Fibroblast of lung (primary cell): ENCODE results near the gene WIPF2. TPM values are rescaled to one million over a fixed set of nuclear protein-coding genes. Genes with fewer than 3 reads are reported as not detected.

Experiments
- DNase-seq, 2 donors: peaks; one replicate each; pipeline versions ENCODE4 v3.0.0 to v3.0.0-alpha.2; 2010; ENCODE audit warnings: low read depth in 2 of 2
- H2AFZ ChIP-seq: 2 replicates; pipeline ENCODE4 v1.5.1; 2012; ENCODE audit warnings: low read length, control low read depth, inconsistent platforms
- H3K27ac ChIP-seq: 2 replicates; pipeline ENCODE4 v1.5.1; 2011; ENCODE audit warnings: low read length, control low read depth; ENCODE audit not compliant: insufficient read depth
- H3K27me3 ChIP-seq: 2 replicates; pipeline ENCODE4 v1.5.1; 2011; ENCODE audit warnings: mild to moderate bottlenecking, low read length; ENCODE audit not compliant: control insufficient read depth, insufficient read depth
- H3K36me3 ChIP-seq: 2 replicates; pipeline ENCODE4 v1.5.1; 2011; ENCODE audit warnings: low read length; ENCODE audit not compliant: control insufficient read depth, insufficient read depth
- H3K4me1 ChIP-seq: 2 replicates; pipeline ENCODE4 v1.5.1; 2011; ENCODE audit warnings: low read length; ENCODE audit not compliant: control insufficient read depth, insufficient read depth; ENCODE audit errors: extremely low read depth
- H3K4me2 ChIP-seq: 2 replicates; pipeline ENCODE4 v1.5.1; 2011; ENCODE audit warnings: low read length, control low read depth; ENCODE audit not compliant: insufficient read depth; ENCODE audit errors: extremely low read depth
- H3K4me3 ChIP-seq, 4 experiments: fragments of 200-600 bp in 1 of 4; sonication (generic) in 1 of 4; replicated peaks in 1 of 4; 2 replicates each; pipeline ENCODE4 v1.5.1; 2011 to 2016; ENCODE audit warnings: low read length in 4 of 4, low read depth in 3 of 4, mild to moderate bottlenecking in 3 of 4, control low read depth in 2 of 4, inconsistent platforms in 1 of 4, mixed read lengths in 1 of 4; ENCODE audit not compliant: insufficient read depth in 1 of 4; ENCODE audit errors: control extremely low read depth in 1 of 4
- H3K79me2 ChIP-seq: 2 replicates; pipeline ENCODE4 v1.5.1; 2012; ENCODE audit warnings: mild to moderate bottlenecking, low read length, inconsistent platforms; ENCODE audit not compliant: control insufficient read depth, insufficient read depth
- H3K9ac ChIP-seq: 2 replicates; pipeline ENCODE4 v1.5.1; 2011; ENCODE audit warnings: mild to moderate bottlenecking, low read length, control low read depth; ENCODE audit not compliant: insufficient read depth
- H3K9me3 ChIP-seq: 2 replicates; pipeline ENCODE4 v1.5.1; 2012; ENCODE audit warnings: low read depth, low read length; ENCODE audit not compliant: control insufficient read depth, insufficient read depth
- H4K20me1 ChIP-seq: 2 replicates; pipeline ENCODE4 v1.5.1; 2011; ENCODE audit warnings: low read length; ENCODE audit not compliant: control insufficient read depth, insufficient read depth; ENCODE audit errors: extremely low read depth
- EZH2 ChIP-seq: IDR thresholded peaks from 2 replicates; pipeline ENCODE4 v1.5.1; 2012; ENCODE audit warnings: low read length, control low read depth, mild to moderate bottlenecking; ENCODE audit errors: missing control alignments
- polyA plus RNA-seq, 2 donors: library from polyadenylated mRNA; depleted of rRNA in 1 of 2; stranded (reverse) in 1 of 2; unstranded in 1 of 2; fragments of >200 nt; gene quantifications; 2 replicates each; pipeline ENCODE4 v1.2.1, GENCODE V29; 2011 to 2012; ENCODE audit warnings: missing spikeins in 1 of 2
- total RNA-seq: library from RNA; depleted of rRNA; stranded (reverse); fragments of >200 nt; gene quantifications from 2 replicates; pipeline ENCODE4 v1.2.1, GENCODE V29; 2014
- TF ChIP-seq, protein P1 (sequence below), 2 donors: IDR thresholded peaks in 1 of 2; conservative IDR thresholded peaks in 1 of 2; 1 replicate in 1 of 2; 2 replicates in 1 of 2; pipeline ENCODE4 v1.5.1; 2011 to 2012; ENCODE audit warnings: low read length in 2 of 2, control low read depth in 1 of 2, inconsistent platforms in 1 of 2, low read depth in 1 of 2, mild to moderate bottlenecking in 1 of 2

WIPF2 gene
- total and polyA plus RNA-seq, 2 donors (not counting 1 experiment from before 2014, with no cell fraction given): 7.6 to 9.1 TPM

DNA sequence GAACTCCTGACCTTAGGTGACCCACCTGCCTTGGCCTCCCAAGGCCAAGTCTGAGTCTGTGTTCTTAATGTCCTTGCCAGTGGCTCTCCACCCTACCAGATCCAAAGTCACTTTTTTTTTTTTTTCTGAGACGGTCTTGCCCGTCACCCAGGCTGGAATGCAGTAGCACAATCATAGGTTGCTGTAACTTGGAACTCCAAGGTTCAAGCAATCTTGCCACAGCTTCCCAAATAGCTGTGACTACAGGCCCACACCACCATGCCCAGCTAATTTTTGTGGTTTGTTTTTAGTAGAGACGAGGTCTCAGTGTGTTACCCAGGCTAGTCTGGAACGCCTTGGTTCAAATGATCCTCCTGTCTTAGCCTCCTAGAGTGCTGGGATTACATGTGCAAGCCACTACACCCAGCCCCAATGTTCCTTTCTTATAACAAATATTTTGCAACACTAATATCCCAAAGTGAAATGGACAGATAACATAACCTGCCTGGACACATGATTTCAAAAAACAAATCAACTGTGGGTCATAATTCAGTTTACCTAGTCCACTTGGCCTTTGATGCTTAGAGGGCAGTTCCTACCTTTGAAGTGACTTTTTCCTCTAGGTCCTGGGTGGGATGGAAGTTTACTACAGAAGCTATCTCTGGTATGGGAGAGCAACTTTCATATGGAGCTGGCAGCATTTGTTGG is 45.9 kb upstream of the WIPF2 start:
- Histone ChIP-seq H3K79me2 (no peaks in the 10 kb centered on the region), H3K27ac (no peak overlapping the region), H3K4me2 (no peak overlapping the region), H2AFZ (no peak overlapping the region), H3K36me3 (peaks cover 14% of the 10 kb centered on the region), H3K4me3 (no peak overlapping the region), H3K27me3 (no peaks in the 10 kb centered on the region), H4K20me1 (no peaks in the 10 kb centered on the region), H3K4me1 (peaks cover 5% of the 10 kb centered on the region), H3K9ac (no peak overlapping the region), H3K9me3 (no peaks in the 10 kb centered on the region)
- DNase-seq: no peak
- TF ChIP-seq, protein P1, sequence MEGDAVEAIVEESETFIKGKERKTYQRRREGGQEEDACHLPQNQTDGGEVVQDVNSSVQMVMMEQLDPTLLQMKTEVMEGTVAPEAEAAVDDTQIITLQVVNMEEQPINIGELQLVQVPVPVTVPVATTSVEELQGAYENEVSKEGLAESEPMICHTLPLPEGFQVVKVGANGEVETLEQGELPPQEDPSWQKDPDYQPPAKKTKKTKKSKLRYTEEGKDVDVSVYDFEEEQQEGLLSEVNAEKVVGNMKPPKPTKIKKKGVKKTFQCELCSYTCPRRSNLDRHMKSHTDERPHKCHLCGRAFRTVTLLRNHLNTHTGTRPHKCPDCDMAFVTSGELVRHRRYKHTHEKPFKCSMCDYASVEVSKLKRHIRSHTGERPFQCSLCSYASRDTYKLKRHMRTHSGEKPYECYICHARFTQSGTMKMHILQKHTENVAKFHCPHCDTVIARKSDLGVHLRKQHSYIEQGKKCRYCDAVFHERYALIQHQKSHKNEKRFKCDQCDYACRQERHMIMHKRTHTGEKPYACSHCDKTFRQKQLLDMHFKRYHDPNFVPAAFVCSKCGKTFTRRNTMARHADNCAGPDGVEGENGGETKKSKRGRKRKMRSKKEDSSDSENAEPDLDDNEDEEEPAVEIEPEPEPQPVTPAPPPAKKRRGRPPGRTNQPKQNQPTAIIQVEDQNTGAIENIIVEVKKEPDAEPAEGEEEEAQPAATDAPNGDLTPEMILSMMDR (conservative IDR thresholded peaks at IDR 0.05 in 1 of 2, IDR thresholded peaks at IDR 0.05 in 1 of 2; ENCODE audit: low read depth in 1 of 2, low read length in 2 of 2): no peak
- no peak for TF ChIP-seq EZH2

DNA sequence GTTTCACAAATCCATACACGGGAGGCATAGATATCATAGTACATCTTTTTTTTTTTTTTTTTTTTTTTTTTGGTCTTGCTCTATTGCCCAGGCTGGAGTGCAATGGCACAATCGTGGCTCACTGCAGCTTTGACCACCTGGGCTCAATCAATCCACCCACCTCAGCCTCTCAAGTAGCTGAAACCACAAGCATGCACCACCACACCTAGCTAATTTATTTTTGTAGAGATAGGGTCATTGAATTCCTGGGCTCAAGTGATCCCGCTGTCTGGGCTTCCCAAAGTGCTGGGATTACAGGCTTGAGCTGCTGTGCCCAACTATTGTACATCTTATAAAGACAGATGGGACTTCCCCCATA is 45.3 kb upstream of the WIPF2 start:
- DNase-seq: peak in 1 of 2 donors; percentile 55
- no peak overlapping the region for H3K4me2 ChIP-seq
- H3K36me3 ChIP-seq: peaks cover 15% of the 10 kb centered on the region
- no peaks in the 10 kb centered on the region for H3K79me2 ChIP-seq
- H3K4me1 ChIP-seq: peaks cover 4% of the 10 kb centered on the region
- H3K9ac ChIP-seq: no peak overlapping the region
- no peak overlapping the region for H3K27ac ChIP-seq
- H4K20me1 ChIP-seq: no peaks in the 10 kb centered on the region
- H3K27me3 ChIP-seq: no peaks in the 10 kb centered on the region
- H2AFZ ChIP-seq: no peak overlapping the region
- H3K9me3 ChIP-seq: no peaks in the 10 kb centered on the region
- TF ChIP-seq, protein P1 (conservative IDR thresholded peaks at IDR 0.05 in 1 of 2, IDR thresholded peaks at IDR 0.05 in 1 of 2; ENCODE audit: low read depth in 1 of 2, low read length in 2 of 2): no peak
- TF ChIP-seq EZH2: no peak
- no peak overlapping the region for H3K4me3 ChIP-seq

DNA sequence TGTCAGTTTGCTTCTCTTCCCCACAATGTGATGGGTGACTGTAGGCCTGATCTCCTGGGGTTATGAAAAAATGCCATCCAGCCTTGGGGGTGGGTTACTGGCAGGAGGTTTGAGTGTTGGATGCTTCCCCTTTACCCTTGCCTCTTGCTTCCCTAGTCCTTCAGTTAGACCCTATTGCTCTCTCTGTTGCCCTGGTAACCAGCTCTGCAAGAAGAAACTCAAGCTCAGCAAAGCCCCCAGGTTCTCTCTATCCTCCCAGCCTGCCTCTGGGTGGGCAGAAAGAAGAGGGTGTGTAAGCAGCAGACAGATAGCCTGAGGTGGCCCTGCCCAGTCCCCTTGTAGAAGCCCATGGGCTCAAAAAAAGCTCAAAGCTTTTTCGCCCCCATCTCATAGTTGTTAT is 44.6 kb upstream of the WIPF2 start:
- TF ChIP-seq EZH2: no peak
- TF ChIP-seq, protein P1 (conservative IDR thresholded peaks at IDR 0.05 in 1 of 2, IDR thresholded peaks at IDR 0.05 in 1 of 2; ENCODE audit: low read depth in 1 of 2, low read length in 2 of 2): no peak
- Histone ChIP-seq H3K27me3 (no peaks in the 10 kb centered on the region), H3K4me2 (no peak overlapping the region), H3K79me2 (no peaks in the 10 kb centered on the region), H3K4me3 (no peak overlapping the region), H3K9me3 (no peaks in the 10 kb centered on the region), H2AFZ (no peak overlapping the region), H4K20me1 (no peaks in the 10 kb centered on the region), H3K27ac (no peak overlapping the region), H3K9ac (no peak overlapping the region), H3K4me1 (peaks cover 5% of the 10 kb centered on the region), H3K36me3 (peaks cover 11% of the 10 kb centered on the region)
- DNase-seq: no peak
